Type B pancreatic cell (in vitro differentiated cells): ENCODE results near the gene VCX2. TPM values are rescaled to one million over a fixed set of nuclear protein-coding genes. Genes with fewer than 3 reads are reported as not detected.

Source experiments
- microRNA-seq: library from miRNA; unstranded; fragments of <30 nt; microRNA quantifications from one replicate; pipeline ENCODE4, GENCODE V29; 2020
- total RNA-seq: library from RNA; stranded (reverse); gene quantifications from 2 replicates; pipeline ENCODE4 v1.2.1, GENCODE V29; 2021; ENCODE audit warnings: low replicate concordance

Gene VCX2
- total RNA-seq, 1 donor from 2014 or later: not detected

Small RNAs within 50 kb of the gene (microRNA-seq; reads per million reads assigned to microRNA genes)
- 26.4 reads per million, percentile 49 among the genes with 10 or more reads in this experiment for gene MIR651

Other genes with a start within 250 kb of the VCX2 start
- gene PNPLA4, start 243.9 kb downstream of the VCX2 start, total RNA-seq: 19.3 and 23.6 TPM in 2 replicates